IPS DF 6.9 (cell line): Measurements from ENCODE around the gene KAT7.

Source experiments
- DNase-seq: peaks from one replicate; pipeline ENCODE4 v3.0.0-alpha.2; 2013; ENCODE audit warnings: low read depth, low spot score
- H3K27ac ChIP-seq: one replicate; pipeline ENCODE4 v1.5.1; 2013; ENCODE audit warnings: low read length, control low read depth
- H3K27me3 ChIP-seq: 2 replicates; pipeline ENCODE4 v1.6.1; 2013; ENCODE audit warnings: mild to moderate bottlenecking, low read length; ENCODE audit not compliant: control insufficient read depth, insufficient read depth
- H3K36me3 ChIP-seq: 2 replicates; pipeline ENCODE4 v1.6.1; 2013; ENCODE audit warnings: low read length; ENCODE audit not compliant: control insufficient read depth, insufficient read depth
- H3K4me1 ChIP-seq: 2 replicates; pipeline ENCODE4 v1.6.1; 2013; ENCODE audit warnings: low read length; ENCODE audit not compliant: control insufficient read depth, insufficient read depth
- H3K4me3 ChIP-seq: 2 replicates; pipeline ENCODE4 v1.5.1; 2013; ENCODE audit warnings: mild to moderate bottlenecking, low read length
- H3K9me3 ChIP-seq: 2 replicates; pipeline ENCODE4 v1.6.1; 2013; ENCODE audit warnings: low read length, inconsistent platforms; ENCODE audit not compliant: control insufficient read depth, insufficient read depth
- WGBS: extraction: QIAGEN DNeasy Blood & Tissue Kit; methylation state at CpG from one replicate; pipeline ENCODE4 v1.1.7; 2013; ENCODE audit warnings: mixed read lengths, missing lambda C conversion rate; ENCODE audit not compliant: insufficient read length, insufficient coverage; 5-methylcytosine and 5-hydroxymethylcytosine counted together

KAT7 gene

GRCh38 chr17:49788478-49789242 is at the start of gene KAT7:
TSS of gene KAT7 (plus strand) at chr17:49788681. CDS start at chr17:49788835, 154 bp downstream.
- peak; percentile 99 for DNase-seq
- H3K27ac ChIP-seq: no peak within 1 kb of the TSS
- peaks cover 3% of the 10 kb centered on the region; the same call in 1 of the 2 replicates for H3K36me3 ChIP-seq
- peak within 1 kb of the TSS; percentile 83 for H3K4me3 ChIP-seq
- no CpG with 5 or more reads among the region's 59 CpGs for WGBS
- H3K27me3 ChIP-seq: no peaks in the 10 kb centered on the region
- H3K4me1 ChIP-seq: no peaks in the 10 kb centered on the region
- no peaks in the 10 kb centered on the region for H3K9me3 ChIP-seq

DNA sequence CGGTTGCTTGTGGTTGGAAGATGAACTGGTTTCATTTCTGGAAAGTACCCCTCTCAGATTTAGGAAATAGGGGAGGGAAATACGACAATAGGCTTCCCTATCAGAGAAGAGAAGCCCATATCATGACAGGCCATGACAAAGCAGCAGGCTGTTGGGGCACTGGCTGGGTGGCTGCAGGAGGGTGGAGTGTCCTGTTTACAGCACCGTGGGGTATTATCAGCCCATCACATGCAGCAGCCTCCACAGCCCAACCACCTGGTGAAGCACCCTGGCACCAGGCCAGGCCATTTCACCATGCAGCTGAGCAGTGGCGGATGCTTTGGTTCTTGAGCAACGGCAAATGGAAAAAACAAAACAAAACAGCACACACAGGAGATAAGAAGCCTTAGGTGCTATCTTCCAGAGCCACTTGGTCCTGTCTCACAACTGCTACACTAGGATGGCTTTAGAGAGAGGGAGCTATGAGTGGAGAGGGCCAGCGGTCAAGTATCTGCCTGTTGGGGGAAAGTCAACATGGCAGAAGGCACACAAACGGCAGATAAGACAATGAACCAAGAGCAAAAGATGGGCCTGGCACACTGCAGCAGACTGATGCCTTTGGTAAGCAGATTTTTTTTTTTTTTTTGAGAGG is 48.7 kb upstream of the KAT7 start:
- no peaks in the 10 kb centered on the region for H3K4me1 ChIP-seq
- no peaks in the 10 kb centered on the region for H3K27me3 ChIP-seq
- H3K36me3 ChIP-seq: no peaks in the 10 kb centered on the region
- H3K27ac ChIP-seq: no peak overlapping the region
- H3K4me3 ChIP-seq: no peak overlapping the region
- no CpG with 5 or more reads among the region's 7 CpGs for WGBS
- H3K9me3 ChIP-seq: no peaks in the 10 kb centered on the region
- no peak for DNase-seq

GRCh38 chr17:49741009-49741691 is 47.3 kb upstream of the KAT7 start:
- H3K27ac ChIP-seq: no peak overlapping the region
- H3K9me3 ChIP-seq: no peaks in the 10 kb centered on the region
- no peaks in the 10 kb centered on the region for H3K36me3 ChIP-seq
- H3K4me1 ChIP-seq: no peaks in the 10 kb centered on the region
- no peak for DNase-seq
- no peak overlapping the region for H3K4me3 ChIP-seq
- WGBS: no CpG with 5 or more reads among the region's 5 CpGs
- H3K27me3 ChIP-seq: no peaks in the 10 kb centered on the region

DNA sequence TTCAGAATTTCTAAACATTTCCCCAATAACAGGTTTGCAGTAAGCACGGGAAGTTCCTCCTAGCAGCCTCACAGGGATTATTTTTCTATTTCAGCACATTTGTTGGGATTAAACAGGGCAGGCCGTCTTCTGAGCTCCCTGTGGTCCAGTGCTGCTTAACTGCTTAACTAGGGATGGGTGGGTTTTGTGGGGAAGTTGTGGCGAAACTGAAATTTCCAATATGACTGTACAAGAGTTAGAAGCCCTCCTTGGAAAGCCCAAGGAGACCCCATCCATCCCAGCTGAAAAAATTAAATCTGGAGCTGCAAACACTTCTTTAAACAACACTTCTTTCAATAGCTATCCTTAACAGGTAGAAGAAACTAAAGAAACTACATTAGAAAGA is 46.8 kb upstream of the KAT7 start:
- no peak overlapping the region for H3K27ac ChIP-seq
- H3K4me3 ChIP-seq: no peak overlapping the region
- WGBS: no CpG with 5 or more reads among the region's 3 CpGs

DNA sequence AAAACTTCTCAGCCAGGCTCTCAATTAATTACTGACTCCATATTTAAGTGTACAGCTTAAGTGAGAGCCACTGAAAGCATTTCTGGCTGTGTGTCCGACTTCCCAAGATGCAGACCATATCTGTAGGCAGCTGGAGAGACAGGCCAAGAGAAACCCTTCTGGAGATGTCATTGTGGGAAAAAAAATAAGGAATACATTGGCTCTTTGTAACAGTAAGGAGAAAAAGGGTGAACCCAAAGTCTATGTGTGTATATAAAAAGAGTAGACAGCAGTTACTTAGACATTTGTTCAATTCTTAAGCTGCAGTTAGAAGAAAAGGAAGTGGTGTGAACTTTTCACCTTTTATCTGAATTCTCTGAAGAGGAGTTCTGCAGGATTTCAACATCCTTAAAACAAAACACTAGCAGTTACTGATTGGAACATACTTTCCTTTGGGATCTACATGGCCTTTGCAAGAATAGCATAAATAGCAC is 46.3 kb upstream of the KAT7 start:
- WGBS: no CpG with 5 or more reads among the region's 1 CpG
- H3K4me3 ChIP-seq: no peak overlapping the region
- no peak for DNase-seq
- peaks cover 2% of the 10 kb centered on the region; the same call in 1 of the 2 replicates for H3K36me3 ChIP-seq
- H3K27ac ChIP-seq: no peak overlapping the region
- peaks cover 1% of the 10 kb centered on the region; the same call in 1 of the 2 replicates for H3K4me1 ChIP-seq
- no peaks in the 10 kb centered on the region for H3K27me3 ChIP-seq
- H3K9me3 ChIP-seq: no peaks in the 10 kb centered on the region

More for the DNA sequence above, 46.8 kb upstream of the KAT7 start:
- H3K9me3 ChIP-seq: no peaks in the 10 kb centered on the region
- H3K36me3 ChIP-seq: no peaks in the 10 kb centered on the region
- DNase-seq: no peak
- H3K27me3 ChIP-seq: no peaks in the 10 kb centered on the region
- H3K4me1 ChIP-seq: no peaks in the 10 kb centered on the region

- peaks cover 5% of the 10 kb centered on the region; the same call in 1 of the 2 replicates for H3K36me3 ChIP-seq
- H3K9me3 ChIP-seq: no peaks in the 10 kb centered on the region
- H3K4me1 ChIP-seq: peaks cover 1% of the 10 kb centered on the region; the same call in 1 of the 2 replicates
- H3K4me3 ChIP-seq: no peak overlapping the region
- no peak overlapping the region for H3K27ac ChIP-seq
- no peaks in the 10 kb centered on the region for H3K27me3 ChIP-seq
- DNase-seq: no peak
- no CpG with 5 or more reads among the region's 1 CpG for WGBS
These were observed 43.0 kb upstream of the KAT7 start for GRCh38 chr17:49745175-49746139.

DNA sequence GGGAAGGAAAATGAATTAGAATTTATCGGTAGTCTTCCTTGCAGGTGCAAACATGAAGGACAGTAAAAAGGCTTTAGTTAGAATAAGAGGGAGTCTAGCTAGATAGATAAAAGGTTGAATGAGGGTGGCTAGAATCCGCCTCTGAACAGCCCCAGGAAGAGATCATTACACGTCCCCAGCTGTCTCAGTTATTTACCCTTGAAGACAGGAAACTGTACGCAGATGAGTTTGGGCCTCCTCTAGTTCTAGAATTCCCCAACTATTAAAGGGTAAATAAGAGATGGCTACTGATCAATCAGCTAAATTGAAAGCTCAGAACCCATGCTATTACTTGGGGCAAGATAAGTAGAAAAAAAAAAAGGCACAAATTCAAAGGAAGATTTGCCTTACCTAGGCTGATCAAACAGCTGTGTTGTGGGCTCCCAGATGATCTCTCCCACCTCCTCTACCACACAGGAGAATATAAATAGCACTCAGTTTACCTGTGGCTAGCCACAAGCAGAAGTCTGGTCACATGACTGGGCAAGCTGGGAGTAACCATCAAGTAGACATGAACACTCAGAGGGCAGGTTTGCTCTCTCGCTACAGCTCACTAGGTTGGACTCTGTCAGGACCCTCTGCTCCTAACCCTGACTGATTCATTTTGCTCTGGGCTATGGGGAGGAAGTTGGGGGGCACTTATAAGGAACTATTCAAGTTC is 41.5 kb upstream of the KAT7 start:
- Histone ChIP-seq H3K9me3 (no peaks in the 10 kb centered on the region), H3K4me3 (no peak overlapping the region), H3K36me3 (peaks cover 5% of the 10 kb centered on the region; the same call in 1 of the 2 replicates), H3K27ac (no peak overlapping the region), H3K27me3 (no peaks in the 10 kb centered on the region), H3K4me1 (peaks cover 1% of the 10 kb centered on the region; the same call in 1 of the 2 replicates)
- no CpG with 5 or more reads among the region's 5 CpGs for WGBS
- DNase-seq: no peak

- Histone ChIP-seq H3K9me3 (no peaks in the 10 kb centered on the region), H3K4me3 (no peak overlapping the region), H3K27me3 (no peaks in the 10 kb centered on the region), H3K36me3 (peaks cover 5% of the 10 kb centered on the region; the same call in 1 of the 2 replicates), H3K27ac (no peak overlapping the region), H3K4me1 (peaks cover 1% of the 10 kb centered on the region; the same call in 1 of the 2 replicates)
- no peak for DNase-seq
- WGBS: no CpG with 5 or more reads among the region's 1 CpG
These were observed 40.8 kb upstream of the KAT7 start for GRCh38 chr17:49747632-49748031.

GRCh38 chr17:49748223-49748622 is 40.3 kb upstream of the KAT7 start:
- H3K36me3 ChIP-seq: peaks cover 5% of the 10 kb centered on the region; the same call in 1 of the 2 replicates
- no peak overlapping the region for H3K4me3 ChIP-seq
- peaks cover 1% of the 10 kb centered on the region; the same call in 1 of the 2 replicates for H3K4me1 ChIP-seq
- WGBS: no CpG with 5 or more reads among the region's 3 CpGs
- DNase-seq: no peak
- no peaks in the 10 kb centered on the region for H3K27me3 ChIP-seq
- H3K27ac ChIP-seq: no peak overlapping the region
- H3K9me3 ChIP-seq: no peaks in the 10 kb centered on the region
